ENCODE data around the gene PCDHGB1. TPM values are rescaled to one million over a fixed set of nuclear protein-coding genes. Genes with fewer than 3 reads are reported as not detected.

Gene PCDHGB1
- total RNA-seq, 4 donors from 2014 or later, result 0.29 to 1.9 (median 1.5) TPM

Other genes starting within 250 kb of the PCDHGB1 start
- gene PCDHB3, start 249.6 kb upstream of the PCDHGB1 start, total RNA-seq, result under 1 TPM; 0.30 to 0.76 (median 0.71) TPM
- 1 to 10 TPM in 2 of 4 donors, under 1 TPM in 2; 0.30 to 2.4 (median 1.3) TPM for gene PCDHB4, start 228.3 kb upstream of the PCDHGB1 start, total RNA-seq
- gene PCDHB5, start 214.9 kb upstream of the PCDHGB1 start, total RNA-seq, result 1 to 10 TPM in 2 of 4 donors, under 1 TPM in 2; 0.11 to 1.3 (median 0.86) TPM
- under 1 TPM in 1 of 4 donors, not detected in 3; 0.19 TPM for gene PCDHB6, start 200.0 kb upstream of the PCDHGB1 start, total RNA-seq
- gene PCDHB7, start 177.5 kb upstream of the PCDHGB1 start, total RNA-seq, result under 1 TPM in 3 of 4 donors, not detected in 1; 0.76 to 0.95 (median 0.87) TPM
- under 1 TPM in 3 of 4 donors, not detected in 1; 0.09 to 0.38 (median 0.32) TPM for gene PCDHB8, start 172.3 kb upstream of the PCDHGB1 start, total RNA-seq
- 1 to 10 TPM in 1 of 4 donors, under 1 TPM in 3; 0.11 to 1.3 (median 0.61) TPM for gene PCDHB16, start 167.7 kb upstream of the PCDHGB1 start, total RNA-seq
- under 1 TPM in 3 of 4 donors, not detected in 1; 0.30 to 0.57 (median 0.44) TPM for gene PCDHB9, start 162.9 kb upstream of the PCDHGB1 start, total RNA-seq
- gene PCDHB10, start 157.7 kb upstream of the PCDHGB1 start, total RNA-seq, result 1 to 10 TPM in 2 of 4 donors, under 1 TPM in 2; 0.26 to 1.3 (median 0.76) TPM
- gene PCDHB11, start 150.5 kb upstream of the PCDHGB1 start, total RNA-seq, result 1 to 10 TPM in 1 of 4 donors, under 1 TPM in 3; 0.26 to 2.1 (median 0.49) TPM
- gene PCDHB12, start 141.4 kb upstream of the PCDHGB1 start, total RNA-seq, result 1 to 10 TPM in 3 of 4 donors, under 1 TPM in 1; 0.22 to 2.6 (median 1.6) TPM
- 1 to 10 TPM; 2.0 to 2.7 (median 2.3) TPM for gene PCDHB13, start 136.2 kb upstream of the PCDHGB1 start, total RNA-seq
- gene PCDHB14, start 126.8 kb upstream of the PCDHGB1 start, total RNA-seq, result 1 to 10 TPM; 1.5 to 2.9 (median 2.4) TPM
- gene PCDHB15, start 104.7 kb upstream of the PCDHGB1 start, total RNA-seq, result 1 to 10 TPM in 2 of 4 donors, under 1 TPM in 2; 0.09 to 1.3 (median 1.0) TPM
- gene SLC25A2, start 46.0 kb upstream of the PCDHGB1 start, total RNA-seq, result 1 to 10 TPM in 1 of 4 donors, under 1 TPM in 3; 0.29 to 2.2 (median 0.87) TPM
- 10 to 100 TPM; 29.8 to 42.3 (median 35.6) TPM for gene TAF7, start 29.3 kb upstream of the PCDHGB1 start, total RNA-seq
- under 1 TPM; 0.19 to 0.66 (median 0.34) TPM for gene PCDHGA1, start 19.6 kb upstream of the PCDHGB1 start, total RNA-seq
- 1 to 10 TPM in 1 of 4 donors, under 1 TPM in 3; 0.15 to 2.9 (median 0.61) TPM for gene PCDHGA2, start 11.3 kb upstream of the PCDHGB1 start, total RNA-seq
- gene PCDHGA3, start 6.3 kb upstream of the PCDHGB1 start, total RNA-seq, result 1 to 10 TPM in 1 of 4 donors, under 1 TPM in 3; 0.45 to 1.5 (median 0.52) TPM
- gene PCDHGA4, start 4.9 kb downstream of the PCDHGB1 start, total RNA-seq, result 1 to 10 TPM in 2 of 4 donors, under 1 TPM in 2; 0.12 to 2.9 (median 1.1) TPM
- 1 to 10 TPM in 3 of 4 donors, under 1 TPM in 1; 0.09 to 2.9 (median 1.8) TPM for gene PCDHGB2, start 9.9 kb downstream of the PCDHGB1 start, total RNA-seq
- gene PCDHGA5, start 14.1 kb downstream of the PCDHGB1 start, total RNA-seq, result 1 to 10 TPM in 3 of 4 donors, under 1 TPM in 1; 0.38 to 2.3 (median 1.8) TPM
- gene PCDHGB3, start 20.1 kb downstream of the PCDHGB1 start, total RNA-seq, result 1 to 10 TPM in 3 of 4 donors, under 1 TPM in 1; 0.26 to 2.7 (median 2.2) TPM
- 1 to 10 TPM in 3 of 4 donors, under 1 TPM in 1; 0.76 to 2.9 (median 2.0) TPM for gene PCDHGA6, start 23.8 kb downstream of the PCDHGB1 start, total RNA-seq
- gene PCDHGA7, start 32.6 kb downstream of the PCDHGB1 start, total RNA-seq, result 1 to 10 TPM in 3 of 4 donors, under 1 TPM in 1; 0.32 to 3.2 (median 2.5) TPM
- 1 to 10 TPM; 1.2 to 3.8 (median 2.8) TPM for gene PCDHGB4, start 37.6 kb downstream of the PCDHGB1 start, total RNA-seq
- gene PCDHGA8, start 42.5 kb downstream of the PCDHGB1 start, total RNA-seq, result 1 to 10 TPM in 3 of 4 donors, under 1 TPM in 1; 0.41 to 1.7 (median 1.4) TPM
- gene PCDHGB5, start 47.8 kb downstream of the PCDHGB1 start, total RNA-seq, result 1 to 10 TPM; 5.5 to 7.5 (median 6.7) TPM
- gene PCDHGA9, start 52.7 kb downstream of the PCDHGB1 start, total RNA-seq, result 1 to 10 TPM; 3.8 to 5.5 (median 5.1) TPM
- gene PCDHGB6, start 57.9 kb downstream of the PCDHGB1 start, total RNA-seq, result 1 to 10 TPM; 1.4 to 5.7 (median 4.2) TPM
- 1 to 10 TPM; 4.1 to 8.0 (median 7.3) TPM for gene PCDHGA10, start 62.9 kb downstream of the PCDHGB1 start, total RNA-seq
- 10 to 100 TPM in 1 of 4 donors, 1 to 10 TPM in 3; 4.1 to 10.9 (median 5.8) TPM for gene PCDHGB7, start 67.6 kb downstream of the PCDHGB1 start, total RNA-seq
- 1 to 10 TPM; 1.1 to 4.2 (median 3.5) TPM for gene PCDHGA11, start 71.0 kb downstream of the PCDHGB1 start, total RNA-seq
- gene PCDHGA12, start 80.4 kb downstream of the PCDHGB1 start, total RNA-seq, result 1 to 10 TPM; 2.0 to 8.0 (median 2.5) TPM
- 10 to 100 TPM; 36.6 to 52.5 (median 38.6) TPM for gene PCDHGC3, start 125.9 kb downstream of the PCDHGB1 start, total RNA-seq
- 1 to 10 TPM in 3 of 4 donors, under 1 TPM in 1; 0.21 to 3.3 (median 2.1) TPM for gene PCDHGC4, start 134.9 kb downstream of the PCDHGB1 start, total RNA-seq
- gene PCDHGC5, start 139.0 kb downstream of the PCDHGB1 start, total RNA-seq, result 1 to 10 TPM in 3 of 4 donors, under 1 TPM in 1; 0.26 to 1.7 (median 1.5) TPM

Data from esophagus squamous epithelium (tissue), 4 donors.